HepG2 (cell line): ENCODE measurements around the gene SEMA3B. TPM values are rescaled to one million over a fixed set of nuclear protein-coding genes. Genes with fewer than 3 reads are reported as not detected.

Source experiments
- ATAC-seq: fragments of 200-7000 bp; cut with Tn5 transposase; 3 replicates; pipeline ENCODE4 v1.9.1; 2020; ENCODE audit warnings: mild to moderate bottlenecking, moderate library complexity
- BruUV-seq: library from RNA; stranded (reverse); fragments of 400-500 nt; replicated peaks from 2 replicates; lab custom pipeline; 2021; lab: Mats Ljungman, UMichigan
- CTCF ChIA-PET: fragments of 300-600 bp; formaldehyde crosslinking; extraction: SDS; loops from one replicate; lab custom pipeline; 2021; ENCODE audit warnings: low total read pairs, inconsistent platforms, low intra/inter-chr PET ratio; lab: Yijun Ruan, JAX
- POLR2A ChIA-PET: fragments of 350-600 bp; sonication (Branson Sonifier 250); formaldehyde crosslinking; loops from one replicate; lab custom pipeline; 2020; ENCODE audit warnings: antibody characterized with exemption, inconsistent platforms; lab: Yijun Ruan, JAX
- DNase-seq: peaks from one replicate; pipeline ENCODE4 v3.0.0-alpha.2; 2015; ENCODE audit warnings: low spot score
- FAIRE-seq: peaks from 3 replicates; lab custom pipeline; 2011; peaks lifted over from hg19 to GRCh38; lab: Jason Lieb, UNC
- H2AFZ ChIP-seq: one replicate; pipeline ENCODE4 v1.6.1; 2011; ENCODE audit warnings: low read length, inconsistent platforms
- H3K27ac ChIP-seq: fragments of 300-600 bp; 3 replicates; pipeline ENCODE4 v1.8.0; 2011; ENCODE audit warnings: mixed run types, mild to moderate bottlenecking, mixed read lengths, low read length, inconsistent platforms; ENCODE audit not compliant: insufficient read depth; ENCODE audit errors: extremely low read length
- H3K27me3 ChIP-seq, 2 experiments: fragments of 200-600 bp in 1 of 2; 2 replicates in 1 of 2; 3 replicates in 1 of 2; pipeline versions ENCODE4 v1.6.0 to v1.8.0; 2011; ENCODE audit warnings: low read length in 2 of 2, mild to moderate bottlenecking in 2 of 2, moderate library complexity in 2 of 2, inconsistent platforms in 1 of 2; ENCODE audit not compliant: insufficient read depth in 2 of 2, control insufficient read depth in 1 of 2
- H3K36me3 ChIP-seq, 2 experiments: fragments of 200-600 bp in 1 of 2; replicated peaks in 1 of 2; 2 replicates in 1 of 2; 3 replicates in 1 of 2; pipeline versions ENCODE4 v1.5.1 to v1.8.0; 2011; ENCODE audit warnings: low read length in 2 of 2, inconsistent platforms in 1 of 2; ENCODE audit not compliant: insufficient read depth in 2 of 2, control insufficient read depth in 1 of 2
- H3K4me1 ChIP-seq: 2 replicates; pipeline ENCODE4 v1.5.1; 2012; ENCODE audit warnings: low read length, inconsistent platforms; ENCODE audit not compliant: insufficient read depth
- H3K4me2 ChIP-seq: 2 replicates; pipeline ENCODE4 v1.6.0; 2011; ENCODE audit warnings: low read depth, low read length, inconsistent platforms
- H3K4me3 ChIP-seq, 3 experiments: fragments of 200-600 bp in 1 of 3; sonication (generic), shearing (Covaris generic) in 1 of 3; replicated peaks in 1 of 3; 2 replicates each; pipeline ENCODE4 v1.5.1; 2011 to 2016; ENCODE audit warnings: low read length in 3 of 3, inconsistent platforms in 2 of 3, low read depth in 2 of 3, mild to moderate bottlenecking in 2 of 3, control low read depth in 1 of 3, mixed read lengths in 1 of 3; ENCODE audit not compliant: insufficient read depth in 1 of 3
- H3K79me2 ChIP-seq: one replicate; pipeline ENCODE4 v1.6.1; 2011; ENCODE audit warnings: low read length, inconsistent platforms; ENCODE audit not compliant: insufficient read depth
- H3K9ac ChIP-seq: 2 replicates; pipeline ENCODE4 v1.6.0; 2011; ENCODE audit warnings: mild to moderate bottlenecking, low read depth, low read length, inconsistent platforms; ENCODE audit not compliant: insufficient read depth
- H3K9me3 ChIP-seq: 2 replicates; pipeline ENCODE4 v1.5.1; 2012; ENCODE audit warnings: mild to moderate bottlenecking, low read length
- H4K20me1 ChIP-seq: 2 replicates; pipeline ENCODE4 v1.6.0; 2011; ENCODE audit warnings: inconsistent platforms, mild to moderate bottlenecking, low read length, moderate library complexity; ENCODE audit not compliant: insufficient read depth
- ATF7-NPFF ChIP-seq: sonication (generic); formaldehyde crosslinking; IDR thresholded peaks from 2 replicates; pipeline ENCODE4 v1.8.1; 2023; ENCODE audit warnings: mild to moderate bottlenecking, low read depth, missing genetic modification reagents, moderate library complexity
- ATM ChIP-seq: fragments of 450-650 bp; IDR thresholded peaks from 2 replicates; pipeline ENCODE4 v1.7.1; 2017; ENCODE audit warnings: mild to moderate bottlenecking, borderline replicate concordance
- CHCHD3 ChIP-seq: sonication (generic); formaldehyde crosslinking; IDR thresholded peaks from 2 replicates; pipeline ENCODE4 v1.8.0; 2022; ENCODE audit warnings: mild to moderate bottlenecking, missing genetic modification reagents, moderate library complexity
- ELF4 ChIP-seq: sonication (generic); formaldehyde crosslinking; IDR thresholded peaks from 2 replicates; pipeline ENCODE4 v1.5.0; 2020; ENCODE audit warnings: missing genetic modification reagents, mild to moderate bottlenecking, moderate library complexity, borderline replicate concordance
- KAT8 ChIP-seq: IDR thresholded peaks from 2 replicates; pipeline ENCODE4 v1.6.1; 2016; ENCODE audit warnings: missing genetic modification reagents, missing compliant biosample characterization
- KLF13 ChIP-seq: sonication (generic); formaldehyde crosslinking; IDR thresholded peaks from 2 replicates; pipeline ENCODE4 v1.4.0; 2020; ENCODE audit warnings: mild to moderate bottlenecking, missing genetic modification reagents
- MAFF ChIP-seq: IDR thresholded peaks from 2 replicates; pipeline ENCODE4 v1.6.1; 2011; ENCODE audit warnings: low read depth, low read length, improper control_type of control experiment
- MYNN ChIP-seq: sonication (generic); formaldehyde crosslinking; IDR thresholded peaks from 2 replicates; pipeline ENCODE4 v1.4.0; 2020; ENCODE audit warnings: mild to moderate bottlenecking, low read depth, missing genetic modification reagents
- NR2F6 ChIP-seq, 2 experiments: IDR thresholded peaks; 2 replicates each; pipeline ENCODE4 v1.6.1; 2016; ENCODE audit warnings: antibody characterized with exemption in 1 of 2, mild to moderate bottlenecking in 1 of 2
- RFX3 ChIP-seq: IDR thresholded peaks from 2 replicates; pipeline ENCODE4 v1.6.1; 2016; ENCODE audit warnings: missing biosample characterization, missing genetic modification reagents
- SRSF9 ChIP-seq: fragments of 200-400 bp; formaldehyde crosslinking; IDR thresholded peaks from 2 replicates; pipeline ENCODE4 v1.6.1; 2018; ENCODE audit warnings: borderline replicate concordance, mild to moderate bottlenecking, low read depth, low read length; ENCODE audit not compliant: insufficient read depth, poor library complexity, severe bottlenecking
- TARDBP ChIP-seq: sonication (generic); formaldehyde crosslinking; IDR thresholded peaks from 2 replicates; pipeline ENCODE4 v1.8.0; 2022; ENCODE audit warnings: mild to moderate bottlenecking, missing genetic modification reagents
- ZFAT ChIP-seq: sonication (generic); formaldehyde crosslinking; conservative IDR thresholded peaks from 2 replicates; pipeline ENCODE4 v1.8.1; 2023; ENCODE audit warnings: missing genetic modification reagents, inconsistent platforms
- ZNF484 ChIP-seq: sonication (generic); formaldehyde crosslinking; IDR thresholded peaks from 2 replicates; pipeline ENCODE4 v1.5.1; 2020; ENCODE audit warnings: mild to moderate bottlenecking, low read depth, missing genetic modification reagents, borderline replicate concordance
- ZNF605 ChIP-seq: sonication (generic); formaldehyde crosslinking; IDR thresholded peaks from 2 replicates; pipeline ENCODE4 v1.8.0; 2022; ENCODE audit warnings: mild to moderate bottlenecking, missing genetic modification reagents
- ZNF720 ChIP-seq: sonication (generic); formaldehyde crosslinking; IDR thresholded peaks from 2 replicates; pipeline ENCODE4 v1.4.0; 2020; ENCODE audit warnings: missing genetic modification reagents
- ZNF75D ChIP-seq: sonication (generic); formaldehyde crosslinking; IDR thresholded peaks from 2 replicates; pipeline ENCODE4 v1.8.1; 2023; ENCODE audit warnings: missing genetic modification reagents, mild to moderate bottlenecking, borderline replicate concordance
- ZNF761 ChIP-seq: sonication (generic); formaldehyde crosslinking; conservative IDR thresholded peaks from 2 replicates; pipeline ENCODE4 v1.4.0; 2020; ENCODE audit warnings: mild to moderate bottlenecking, missing genetic modification reagents
- ZSCAN20 ChIP-seq: sonication (generic); formaldehyde crosslinking; IDR thresholded peaks from 2 replicates; pipeline ENCODE4 v1.4.0; 2020; ENCODE audit warnings: missing genetic modification reagents, mild to moderate bottlenecking, borderline replicate concordance
- WGBS: methylation state at CpG from one replicate; pipeline ENCODE4 v1.1.6; 2017; ENCODE audit warnings: low lambda C conversion rate; 5-methylcytosine and 5-hydroxymethylcytosine counted together
- in situ Hi-C: cut with HindIII; loops from 2 replicates; pipeline ENCODE4 v1.10.0; 2017; ENCODE audit warnings: low pct_unique_long_range_greater_than_20kb; ENCODE audit not compliant: extremely low pct_ligation_motif_present
- intact Hi-C: fragments of 100-400 bp; cut with micrococcal nuclease; formaldehyde crosslinking; loops from one replicate; pipeline ENCODE4 v1.10.0; 2022; ENCODE audit not compliant: unreplicated experiment
- polyA plus RNA-seq, 8 experiments: library from polyadenylated mRNA; depleted of rRNA in 3 of 8; stranded (reverse) in 7 of 8; unstranded in 1 of 8; fragments of >200 nt; fragmentation: Illumina TruSeq in 4 of 8; extraction: Trizol in 4 of 8; gene quantifications; 2 replicates each; pipeline versions ENCODE4 v1.2.1 to v1.2.3, GENCODE V29; 2011 to 2016; ENCODE audit warnings: low read depth in 4 of 8, missing spikeins in 1 of 8, mixed read lengths in 1 of 8; ENCODE audit not compliant: insufficient read depth in 1 of 8
- total RNA-seq, 5 experiments: library from RNA; depleted of rRNA; stranded (reverse); fragments of >200 nt; fragmentation: Illumina TruSeq; extraction: Trizol; gene quantifications; 2 replicates each; pipeline ENCODE4 v1.2.3, GENCODE V29; 2016; ENCODE audit warnings: low read depth in 1 of 5
- TF ChIP-seq, protein P1 (sequence below): sonication (generic); formaldehyde crosslinking; IDR thresholded peaks from 2 replicates; pipeline ENCODE4 v1.4.0; 2020; ENCODE audit warnings: mild to moderate bottlenecking, missing genetic modification reagents
- TF ChIP-seq, protein P2 (sequence below): sonication (generic); formaldehyde crosslinking; IDR thresholded peaks from 2 replicates; pipeline ENCODE4 v1.4.0; 2020; ENCODE audit warnings: missing genetic modification reagents, borderline replicate concordance

SEMA3B gene
- total and polyA plus RNA-seq, 2 of the 13 experiments (the other 11 are each of a cell fraction or from before 2014, with no cell fraction given): 93.2 to 158 TPM

DNA sequence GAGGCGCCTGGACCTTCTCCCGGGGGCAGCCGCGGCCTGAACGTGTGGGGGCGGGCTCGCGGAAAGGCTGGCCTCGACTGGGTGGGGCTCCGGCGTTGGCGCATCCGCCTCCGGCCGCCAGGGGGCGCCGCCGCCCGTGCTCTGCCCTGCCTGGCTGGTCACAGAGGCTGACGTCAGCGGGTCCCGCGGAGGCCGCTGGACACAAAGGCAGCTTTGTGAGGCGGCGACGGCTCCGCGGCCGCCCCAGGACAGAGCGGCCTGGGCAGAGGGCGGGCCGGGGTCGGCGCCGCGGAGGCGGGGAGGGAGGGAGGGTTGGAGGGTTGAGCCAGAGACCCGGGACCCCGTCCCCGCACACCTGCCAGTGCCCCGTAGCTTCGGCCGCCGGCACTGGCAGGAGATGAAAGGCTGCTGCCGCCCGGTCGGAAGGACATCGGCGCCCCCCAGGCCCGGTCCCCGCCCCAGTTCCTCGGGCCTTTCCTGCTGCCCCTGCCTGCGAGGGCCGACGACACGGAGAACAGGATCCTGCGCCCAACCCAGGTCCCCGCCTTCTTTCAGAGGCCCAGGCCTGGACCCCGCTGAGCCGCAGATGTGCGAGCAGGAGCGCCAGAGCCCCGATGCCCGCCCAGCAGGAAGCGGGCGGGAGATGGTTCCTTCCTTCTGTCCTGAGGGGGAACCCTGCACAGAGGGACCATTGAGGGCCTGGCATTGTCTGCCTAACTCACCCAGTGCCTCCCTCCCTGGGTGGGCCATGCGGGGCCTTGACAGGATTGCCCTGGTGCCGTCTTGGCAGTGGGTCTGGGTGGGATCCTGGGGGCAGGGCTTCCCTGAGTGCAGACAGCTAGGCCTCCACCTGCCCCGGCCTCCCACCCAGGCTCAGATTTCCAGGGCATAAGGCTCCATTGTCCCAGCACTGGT is 8.7 kb upstream of the SEMA3B start:
- TSS peak; percentile 55 for BruUV-seq
- Histone ChIP-seq H3K4me1 (peaks cover 60% of the 10 kb centered on the region), H3K4me2 (peak overlapping the region; percentile 97), H3K27ac (peak overlapping the region; percentile 99), H3K9ac (peak overlapping the region; percentile 94), H2AFZ (no peak overlapping the region), H4K20me1 (no peaks in the 10 kb centered on the region), H3K9me3 (no peaks in the 10 kb centered on the region), H3K27me3 (no peaks in the 10 kb centered on the region), H3K36me3 (peaks cover 12 to 23% of the 10 kb centered on the region in 2 experiments), H3K79me2 (peaks cover 12% of the 10 kb centered on the region), H3K4me3 (peak overlapping the region; percentile 50 to 76 (median 62); a peak in 5 of 6 replicates)
- intact Hi-C loops (loop anchor here (1.0 to 5.0 kb wide), 2 partner anchors 13 to 42 kb away; partner anchors contain the start of gene HYAL1), in situ Hi-C loops (loop anchor here (5.0 kb wide), 1 partner anchor 62 kb away; the partner anchor contains the start of gene HYAL2)
- WGBS: 5% methylated on average over 4 of the region's 70 CpGs
- ATAC-seq: peak; percentile 67
- peak; percentile 72 for FAIRE-seq
- ChIA-PET POLR2A (interaction anchor here (0.7 to 8.0 kb wide), 24 partner anchors 9 to 77 kb away, joined by 3 to 155 read pairs (median 9); partner anchors contain the start of genes GNAI2, HYAL1, HYAL2 and HYAL3), CTCF (interaction anchor here (1.2 to 3.0 kb wide), 3 partner anchors 10 to 68 kb away, joined by 3 to 81 read pairs (median 4); no protein-coding TSS in a partner anchor)
- peak; percentile 91 for DNase-seq
- TF ChIP-seq MAFF (no peak), KAT8 (peak; percentile 87), ZNF484 (CRISPR knock-in tag) (no peak), ATF7-NPFF (CRISPR knock-in tag) (peak; percentile 74), CHCHD3 (no peak), MYNN (CRISPR knock-in tag) (no peak), ZFAT (no peak; the same call in 1 of the 2 replicates), ZNF605 (CRISPR knock-in tag) (peak; percentile 86), SRSF9 (no peak), ZNF720 (CRISPR knock-in tag) (no peak), ZNF761 (CRISPR knock-in tag) (0 out of 2 replicates have a peak, but pooled peaks have one; percentile 2), NR2F6 (IDR thresholded peaks at IDR 0.05) (peak; percentile 41), NR2F6 (CRISPR knock-in tag; IDR thresholded peaks at IDR 0.05) (peak; percentile 75), TARDBP (peak; percentile 70; the same call in 1 of the 2 replicates), ELF4 (CRISPR knock-in tag) (no peak), ZSCAN20 (peak; percentile 89; the same call in 1 of the 2 replicates), ZNF75D (CRISPR knock-in tag) (no peak), KLF13 (CRISPR knock-in tag) (0 out of 2 replicates have a peak, but pooled peaks have one; percentile 62), RFX3 (CRISPR knock-in tag) (no peak), ATM (no peak)
- TF ChIP-seq, protein P1, sequence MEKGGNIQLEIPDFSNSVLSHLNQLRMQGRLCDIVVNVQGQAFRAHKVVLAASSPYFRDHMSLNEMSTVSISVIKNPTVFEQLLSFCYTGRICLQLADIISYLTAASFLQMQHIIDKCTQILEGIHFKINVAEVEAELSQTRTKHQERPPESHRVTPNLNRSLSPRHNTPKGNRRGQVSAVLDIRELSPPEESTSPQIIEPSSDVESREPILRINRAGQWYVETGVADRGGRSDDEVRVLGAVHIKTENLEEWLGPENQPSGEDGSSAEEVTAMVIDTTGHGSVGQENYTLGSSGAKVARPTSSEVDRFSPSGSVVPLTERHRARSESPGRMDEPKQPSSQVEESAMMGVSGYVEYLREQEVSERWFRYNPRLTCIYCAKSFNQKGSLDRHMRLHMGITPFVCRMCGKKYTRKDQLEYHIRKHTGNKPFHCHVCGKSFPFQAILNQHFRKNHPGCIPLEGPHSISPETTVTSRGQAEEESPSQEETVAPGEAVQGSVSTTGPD (CRISPR knock-in tag): no peak
- TF ChIP-seq, protein P2, sequence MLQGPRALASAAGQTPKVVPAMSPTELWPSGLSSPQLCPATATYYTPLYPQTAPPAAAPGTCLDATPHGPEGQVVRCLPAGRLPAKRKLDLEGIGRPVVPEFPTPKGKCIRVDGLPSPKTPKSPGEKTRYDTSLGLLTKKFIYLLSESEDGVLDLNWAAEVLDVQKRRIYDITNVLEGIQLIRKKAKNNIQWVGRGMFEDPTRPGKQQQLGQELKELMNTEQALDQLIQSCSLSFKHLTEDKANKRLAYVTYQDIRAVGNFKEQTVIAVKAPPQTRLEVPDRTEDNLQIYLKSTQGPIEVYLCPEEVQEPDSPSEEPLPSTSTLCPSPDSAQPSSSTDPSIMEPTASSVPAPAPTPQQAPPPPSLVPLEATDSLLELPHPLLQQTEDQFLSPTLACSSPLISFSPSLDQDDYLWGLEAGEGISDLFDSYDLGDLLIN (CRISPR knock-in tag): 0 out of 2 replicates have a peak, but pooled peaks have one; percentile 23
